Measurements from ENCODE around the gene FCGBP.

FCGBP gene

DNA sequence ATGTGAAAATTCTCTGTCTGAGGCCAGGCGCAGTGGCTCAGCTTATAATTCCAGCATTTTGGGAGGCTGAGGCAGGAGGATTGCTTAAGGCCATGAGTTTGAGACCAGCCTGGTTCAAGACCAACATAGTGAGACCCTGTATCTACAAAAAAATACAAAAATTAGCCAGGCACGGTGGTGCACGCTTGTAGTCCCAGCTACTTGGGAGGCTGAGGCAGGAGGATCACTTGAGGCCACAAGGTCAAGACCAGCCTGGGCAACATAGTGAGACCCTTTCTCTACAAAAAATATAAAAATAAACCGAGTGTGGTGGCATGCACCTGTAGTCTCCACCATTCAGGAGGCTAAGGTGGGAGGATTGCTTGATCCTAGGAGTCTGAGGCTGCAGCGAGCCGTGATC, 2.2 kb upstream of the FCGBP start:
- Histone ChIP-seq H3K36me3 (ENCODE audit: control insufficient read depth, insufficient read depth, low read length) (no peaks in the 10 kb centered on the region), H3K4me3 (ENCODE audit: insufficient read depth, low read depth, low read length) (no peak overlapping the region), H3K4me1 (ENCODE audit: control insufficient read depth, insufficient read depth, low read length) (no peaks in the 10 kb centered on the region), H3K27ac (ENCODE audit: insufficient read depth, low read depth, low read length, poor library complexity, severe bottlenecking) (no peak overlapping the region), H3K27me3 (ENCODE audit: control insufficient read depth, insufficient read depth, low read length, poor library complexity, severe bottlenecking) (no peaks in the 10 kb centered on the region), H3K9me3 (ENCODE audit: control insufficient read depth, low read length) (no peaks in the 10 kb centered on the region)
- 86 to 89% methylated on average over 6 of the region's 6 CpGs for WGBS, 2 experiments

DNA sequence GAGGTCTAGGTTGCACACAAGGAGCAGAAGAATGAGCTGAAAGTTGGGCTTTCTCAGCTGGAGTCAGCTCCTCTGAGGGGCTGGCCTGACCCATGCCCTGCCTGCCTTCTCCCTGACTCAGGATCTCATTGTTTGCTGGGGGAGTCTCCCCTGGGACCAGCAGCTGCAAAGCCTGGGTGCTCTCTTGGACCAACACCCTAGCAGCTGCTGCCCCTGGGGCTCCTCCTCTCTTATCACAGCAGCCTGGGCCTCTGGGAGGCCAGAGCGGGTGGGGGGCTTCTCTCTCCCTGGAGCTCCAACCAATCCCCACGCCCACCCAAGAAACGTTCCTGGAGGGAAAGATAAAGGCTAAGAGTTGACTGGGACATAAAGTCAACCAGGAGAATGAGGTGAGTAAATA, 1.6 kb upstream of the FCGBP start:
- 87 to 91% methylated on average over 2 to 3 of the region's 3 CpGs for WGBS, 2 experiments
- Histone ChIP-seq H3K27me3 (ENCODE audit: control insufficient read depth, insufficient read depth, low read length, poor library complexity, severe bottlenecking) (no peaks in the 10 kb centered on the region), H3K4me1 (ENCODE audit: control insufficient read depth, insufficient read depth, low read length) (no peaks in the 10 kb centered on the region), H3K27ac (ENCODE audit: insufficient read depth, low read depth, low read length, poor library complexity, severe bottlenecking) (no peak overlapping the region), H3K4me3 (ENCODE audit: insufficient read depth, low read depth, low read length) (no peak overlapping the region), H3K36me3 (ENCODE audit: control insufficient read depth, insufficient read depth, low read length) (no peaks in the 10 kb centered on the region), H3K9me3 (ENCODE audit: control insufficient read depth, low read length) (no peaks in the 10 kb centered on the region)

DNA sequence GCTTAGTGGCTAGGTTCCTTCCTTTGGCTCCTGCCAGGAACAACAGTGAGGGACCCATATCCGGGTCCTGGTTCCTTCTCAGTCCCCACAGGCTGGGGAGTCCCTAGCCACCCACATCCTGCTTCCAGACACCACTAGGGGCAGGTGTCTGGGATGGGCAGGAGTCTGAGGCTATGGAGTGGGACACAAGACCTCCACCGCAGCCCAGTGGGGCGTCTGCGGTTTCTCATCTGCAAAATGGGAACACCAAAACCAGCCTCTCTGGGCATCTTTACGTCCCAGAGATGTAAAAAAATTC, 879 bp upstream of the FCGBP start:
- no peaks in the 10 kb centered on the region for H3K36me3 ChIP-seq (ENCODE audit: control insufficient read depth, insufficient read depth, low read length)
- H3K4me3 ChIP-seq (ENCODE audit: insufficient read depth, low read depth, low read length), result no peak overlapping the region
- no peak overlapping the region for H3K27ac ChIP-seq (ENCODE audit: insufficient read depth, low read depth, low read length, poor library complexity, severe bottlenecking)
- WGBS, 2 experiments, result 94 to 95% methylated on average over 5 of the region's 5 CpGs
- no peaks in the 10 kb centered on the region for H3K9me3 ChIP-seq (ENCODE audit: control insufficient read depth, low read length)
- no peaks in the 10 kb centered on the region for H3K27me3 ChIP-seq (ENCODE audit: control insufficient read depth, insufficient read depth, low read length, poor library complexity, severe bottlenecking)
- no peaks in the 10 kb centered on the region for H3K4me1 ChIP-seq (ENCODE audit: control insufficient read depth, insufficient read depth, low read length)

DNA sequence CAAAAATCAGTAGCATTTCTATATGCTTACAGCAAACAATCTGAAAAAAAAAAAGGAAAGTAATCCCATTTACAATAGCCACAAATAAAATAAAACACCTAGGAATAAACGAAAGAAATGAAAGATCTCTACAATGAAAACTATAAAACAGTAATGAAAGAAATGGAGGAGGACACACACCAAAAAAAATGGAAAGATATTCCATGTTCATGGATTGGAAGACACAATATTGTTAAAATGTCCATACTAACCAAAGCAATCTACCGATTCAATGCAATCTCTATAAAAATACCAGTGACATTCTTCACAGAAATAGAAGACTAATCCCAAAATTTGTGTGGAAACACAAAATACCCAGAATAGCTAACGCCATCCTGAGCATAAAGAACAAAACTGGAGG, 4.7 kb downstream of the FCGBP start:
- H3K36me3 ChIP-seq (ENCODE audit: control insufficient read depth, insufficient read depth, low read length), result no peaks in the 10 kb centered on the region
- H3K27me3 ChIP-seq (ENCODE audit: control insufficient read depth, insufficient read depth, low read length, poor library complexity, severe bottlenecking), result no peaks in the 10 kb centered on the region
- no peaks in the 10 kb centered on the region for H3K4me1 ChIP-seq (ENCODE audit: control insufficient read depth, insufficient read depth, low read length)
- WGBS, 2 experiments, result 88 to 96% methylated on average over 2 of the region's 3 CpGs
- H3K27ac ChIP-seq (ENCODE audit: insufficient read depth, low read depth, low read length, poor library complexity, severe bottlenecking), result no peak overlapping the region
- H3K9me3 ChIP-seq (ENCODE audit: control insufficient read depth, low read length), result no peaks in the 10 kb centered on the region
- no peak overlapping the region for H3K4me3 ChIP-seq (ENCODE audit: insufficient read depth, low read depth, low read length)

DNA sequence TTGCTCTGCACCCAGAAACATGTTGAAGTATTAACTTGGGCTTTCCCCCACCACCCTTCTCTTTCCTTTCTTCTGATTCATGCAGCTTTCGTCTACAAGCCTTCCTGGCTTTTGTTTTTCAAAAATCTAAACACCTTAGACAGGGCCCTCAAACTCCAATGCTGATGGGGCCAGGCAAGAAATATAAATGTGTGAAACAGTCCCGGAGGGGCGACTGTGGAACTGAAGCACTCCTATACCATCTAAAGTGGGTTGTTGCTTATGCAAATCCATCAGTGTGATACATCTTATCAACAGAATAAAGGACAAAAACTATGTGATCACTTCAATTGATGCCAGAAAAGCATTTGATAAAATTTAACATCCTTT, 6.1 kb downstream of the FCGBP start:
- H3K27ac ChIP-seq (ENCODE audit: insufficient read depth, low read depth, low read length, poor library complexity, severe bottlenecking), result no peak overlapping the region
- H3K4me3 ChIP-seq (ENCODE audit: insufficient read depth, low read depth, low read length), result no peak overlapping the region
- H3K36me3 ChIP-seq (ENCODE audit: control insufficient read depth, insufficient read depth, low read length), result no peaks in the 10 kb centered on the region
- H3K9me3 ChIP-seq (ENCODE audit: control insufficient read depth, low read length), result no peaks in the 10 kb centered on the region
- no peaks in the 10 kb centered on the region for H3K27me3 ChIP-seq (ENCODE audit: control insufficient read depth, insufficient read depth, low read length, poor library complexity, severe bottlenecking)
- 89 to 97% methylated on average over 3 of the region's 3 CpGs for WGBS, 2 experiments
- H3K4me1 ChIP-seq (ENCODE audit: control insufficient read depth, insufficient read depth, low read length), result no peaks in the 10 kb centered on the region

DNA sequence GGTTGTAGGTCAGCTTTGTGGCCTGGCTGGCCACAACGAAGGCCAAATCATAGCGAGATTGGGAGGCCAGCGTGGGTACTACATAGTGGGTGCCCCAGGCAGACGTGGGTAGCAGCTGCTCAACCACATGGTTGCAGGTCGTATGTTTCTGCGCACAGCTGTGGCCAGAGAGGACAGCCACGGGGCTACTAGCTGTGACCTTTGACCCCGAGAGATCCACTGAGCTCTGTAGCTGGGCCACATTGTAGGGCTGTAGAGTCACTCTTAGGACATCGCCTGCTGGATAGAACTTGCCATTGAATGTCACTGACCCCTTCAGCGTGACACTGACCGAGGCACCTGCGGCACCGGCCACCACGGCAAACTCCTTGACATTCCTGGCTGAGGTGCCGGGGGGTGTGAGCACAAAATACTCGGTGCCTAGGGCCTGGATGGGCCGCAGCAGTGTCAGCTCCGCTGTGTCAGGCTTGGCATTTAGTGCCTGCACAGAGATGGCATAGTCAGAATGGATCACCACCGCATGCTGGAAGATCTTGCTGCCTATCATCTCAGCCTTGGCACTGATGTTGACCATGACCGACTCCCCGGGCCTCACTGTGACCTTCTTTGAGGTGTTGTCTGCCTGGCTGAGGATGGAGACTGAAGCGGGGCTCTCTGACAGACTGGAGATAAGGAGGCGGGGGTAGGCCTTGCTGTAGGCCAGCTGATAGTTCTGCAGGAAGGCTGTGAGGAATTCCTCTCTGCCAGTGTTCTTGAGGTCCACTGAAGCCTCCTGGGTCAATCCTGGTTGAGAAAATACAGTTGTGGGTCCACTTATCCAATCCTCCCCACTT, 6.7 kb downstream of the FCGBP start:
- Histone ChIP-seq H3K27ac (ENCODE audit: insufficient read depth, low read depth, low read length, poor library complexity, severe bottlenecking) (no peak overlapping the region), H3K36me3 (ENCODE audit: control insufficient read depth, insufficient read depth, low read length) (no peaks in the 10 kb centered on the region), H3K4me1 (ENCODE audit: control insufficient read depth, insufficient read depth, low read length) (no peaks in the 10 kb centered on the region), H3K9me3 (ENCODE audit: control insufficient read depth, low read length) (no peaks in the 10 kb centered on the region), H3K27me3 (ENCODE audit: control insufficient read depth, insufficient read depth, low read length, poor library complexity, severe bottlenecking) (no peaks in the 10 kb centered on the region), H3K4me3 (ENCODE audit: insufficient read depth, low read depth, low read length) (no peak overlapping the region)
- WGBS, 2 experiments, result 94% methylated on average over 23 of the region's 23 CpGs

DNA sequence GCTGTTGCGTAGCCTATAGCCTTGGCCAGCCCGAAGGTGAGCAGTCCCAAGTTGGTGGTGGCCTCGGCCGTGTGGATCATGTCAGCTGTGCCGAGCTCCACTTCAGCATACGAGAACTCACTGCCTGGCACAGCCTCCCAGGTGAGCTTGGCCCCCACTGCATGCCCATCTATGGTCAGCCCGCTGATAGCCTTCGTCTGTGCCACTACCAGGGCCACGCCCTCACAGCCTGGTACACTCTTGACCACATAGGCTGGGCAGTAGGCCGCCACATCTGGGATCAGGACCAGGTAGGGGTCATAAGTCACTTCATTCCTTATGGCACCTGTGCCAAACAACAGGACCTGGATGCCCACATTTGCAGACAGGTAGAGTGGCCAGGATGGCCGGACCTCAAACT, 7.4 kb downstream of the FCGBP start:
- Histone ChIP-seq H3K36me3 (ENCODE audit: control insufficient read depth, insufficient read depth, low read length) (no peaks in the 10 kb centered on the region), H3K4me3 (ENCODE audit: insufficient read depth, low read depth, low read length) (no peak overlapping the region), H3K4me1 (ENCODE audit: control insufficient read depth, insufficient read depth, low read length) (no peaks in the 10 kb centered on the region), H3K9me3 (ENCODE audit: control insufficient read depth, low read length) (no peaks in the 10 kb centered on the region), H3K27me3 (ENCODE audit: control insufficient read depth, insufficient read depth, low read length, poor library complexity, severe bottlenecking) (no peaks in the 10 kb centered on the region), H3K27ac (ENCODE audit: insufficient read depth, low read depth, low read length, poor library complexity, severe bottlenecking) (no peak overlapping the region)
- WGBS, 2 experiments, result 94 to 95% methylated on average over 11 of the region's 11 CpGs

DNA sequence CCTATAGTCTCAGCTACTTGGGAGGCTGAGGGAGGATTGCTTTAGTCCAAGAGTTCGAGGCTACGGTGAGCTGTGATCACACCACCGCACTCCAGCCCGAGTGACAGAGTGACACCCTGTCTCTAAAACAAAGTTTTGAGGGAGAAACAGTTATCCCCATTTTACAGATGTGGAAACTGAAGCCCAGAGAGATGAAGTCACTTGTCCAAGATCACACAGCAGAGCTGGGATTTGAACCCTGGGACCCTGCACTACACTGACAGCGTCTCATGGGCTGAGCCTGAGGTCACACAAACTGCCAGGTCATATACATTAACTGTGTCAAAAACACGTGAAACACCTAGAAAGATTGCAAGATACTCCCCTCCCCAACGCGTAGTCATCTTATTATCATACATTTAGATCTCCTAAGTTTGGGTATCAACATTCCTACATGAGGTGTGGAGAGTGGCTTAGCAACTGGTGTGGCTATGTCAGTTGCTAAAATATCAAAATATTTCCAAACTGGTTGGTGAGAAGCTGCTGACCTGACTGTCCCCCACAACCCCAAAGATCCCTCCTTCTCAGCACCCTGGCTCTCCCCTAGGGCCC, 8.2 kb downstream of the FCGBP start:
- H3K27ac ChIP-seq (ENCODE audit: insufficient read depth, low read depth, low read length, poor library complexity, severe bottlenecking), result no peak overlapping the region
- H3K36me3 ChIP-seq (ENCODE audit: control insufficient read depth, insufficient read depth, low read length), result no peaks in the 10 kb centered on the region
- WGBS, 2 experiments, result 93 to 94% methylated on average over 8 of the region's 8 CpGs
- no peak overlapping the region for H3K4me3 ChIP-seq (ENCODE audit: insufficient read depth, low read depth, low read length)
- H3K9me3 ChIP-seq (ENCODE audit: control insufficient read depth, low read length), result no peaks in the 10 kb centered on the region
- no peaks in the 10 kb centered on the region for H3K4me1 ChIP-seq (ENCODE audit: control insufficient read depth, insufficient read depth, low read length)
- no peaks in the 10 kb centered on the region for H3K27me3 ChIP-seq (ENCODE audit: control insufficient read depth, insufficient read depth, low read length, poor library complexity, severe bottlenecking)

DNA sequence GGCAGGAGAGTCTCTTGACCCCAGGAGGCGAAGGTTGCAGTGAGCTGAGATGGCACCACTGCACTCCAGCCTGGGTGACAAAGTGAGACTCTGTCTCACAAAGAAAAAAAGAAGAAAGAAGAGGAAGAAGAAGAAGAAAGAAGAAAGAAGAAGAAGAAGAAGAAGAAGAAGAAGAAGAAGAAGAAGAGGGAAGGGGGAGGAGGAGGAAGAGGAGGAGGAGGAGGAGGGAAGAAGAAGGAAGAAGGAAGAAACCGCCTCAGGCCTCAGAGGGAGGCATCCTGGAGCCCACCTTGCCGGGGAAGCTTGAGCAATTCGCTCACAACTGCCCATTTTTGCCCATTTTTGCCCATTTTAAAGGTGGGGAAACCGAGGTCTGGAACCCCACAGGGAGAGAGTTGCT, 9.5 kb downstream of the FCGBP start:
- WGBS, 2 experiments, result 88 to 90% methylated on average over 5 of the region's 5 CpGs
- Histone ChIP-seq H3K36me3 (ENCODE audit: control insufficient read depth, insufficient read depth, low read length) (no peaks in the 10 kb centered on the region), H3K27me3 (ENCODE audit: control insufficient read depth, insufficient read depth, low read length, poor library complexity, severe bottlenecking) (no peaks in the 10 kb centered on the region)

DNA sequence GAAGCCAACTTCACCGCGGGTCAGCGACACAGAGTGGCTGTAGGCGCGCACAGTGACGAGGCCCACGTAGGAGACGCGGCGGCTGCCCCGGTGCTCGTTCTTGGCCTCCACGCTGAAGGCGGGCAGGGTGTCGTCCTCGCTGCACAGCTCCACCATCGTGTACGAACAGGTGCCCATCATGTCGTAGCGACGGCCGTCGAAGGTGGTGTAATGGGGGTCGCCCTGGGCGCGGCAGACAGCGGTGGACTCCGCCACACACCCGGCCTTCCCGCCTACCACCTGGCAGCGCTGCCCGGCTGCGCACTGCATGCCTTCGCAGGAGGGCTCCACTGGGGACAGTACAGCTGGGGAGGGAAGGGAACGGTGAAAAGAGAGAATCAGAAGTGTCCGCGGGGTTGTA, 10.0 kb downstream of the FCGBP start:
- no peaks in the 10 kb centered on the region for H3K9me3 ChIP-seq (ENCODE audit: control insufficient read depth, low read length)
- H3K4me3 ChIP-seq (ENCODE audit: insufficient read depth, low read depth, low read length), result no peak overlapping the region

More for the DNA sequence above, 9.5 kb downstream of the FCGBP start:
- no peak overlapping the region for H3K27ac ChIP-seq (ENCODE audit: insufficient read depth, low read depth, low read length, poor library complexity, severe bottlenecking)
- no peaks in the 10 kb centered on the region for H3K9me3 ChIP-seq (ENCODE audit: control insufficient read depth, low read length)
- H3K4me1 ChIP-seq (ENCODE audit: control insufficient read depth, insufficient read depth, low read length), result no peaks in the 10 kb centered on the region
- H3K4me3 ChIP-seq (ENCODE audit: insufficient read depth, low read depth, low read length), result no peak overlapping the region

More for the DNA sequence above, 10.0 kb downstream of the FCGBP start:
- Histone ChIP-seq H3K27ac (ENCODE audit: insufficient read depth, low read depth, low read length, poor library complexity, severe bottlenecking) (no peak overlapping the region), H3K36me3 (ENCODE audit: control insufficient read depth, insufficient read depth, low read length) (no peaks in the 10 kb centered on the region), H3K27me3 (ENCODE audit: control insufficient read depth, insufficient read depth, low read length, poor library complexity, severe bottlenecking) (no peaks in the 10 kb centered on the region), H3K4me1 (ENCODE audit: control insufficient read depth, insufficient read depth, low read length) (no peaks in the 10 kb centered on the region)
- WGBS, 2 experiments, result 96% methylated on average over 37 of the region's 37 CpGs
